HEK293 (cell line): Measurements from ENCODE around the gene MICU2.

Experiments
- CTCF ChIA-PET: fragments of 350-600 bp; formaldehyde crosslinking; extraction: SDS; loops from one replicate; lab custom pipeline; 2021; ENCODE audit warnings: antibody characterized with exemption; lab: Yijun Ruan, JAX
- POLR2A ChIA-PET: fragments of 300-600 bp; formaldehyde crosslinking; extraction: SDS; loops from one replicate; lab custom pipeline; 2020; ENCODE audit warnings: antibody characterized with exemption, inconsistent platforms; lab: Yijun Ruan, JAX
- H3K27ac ChIP-seq: fragments of 200-500 bp; sonication (Bioruptor generic); 2 replicates; pipeline ENCODE4 v1.5.1; 2014; ENCODE audit warnings: low read depth, low read length, control low read depth, inconsistent platforms; ENCODE audit errors: extremely low read depth
- H3K36me3 ChIP-seq, 2 experiments: fragments of 200-500 bp in 1 of 2; sonication (Bioruptor generic) in 1 of 2; 1 replicate in 1 of 2; 2 replicates in 1 of 2; pipeline ENCODE4 v1.5.1; 2014 to 2017; ENCODE audit warnings: inconsistent platforms in 2 of 2, low read length in 2 of 2; ENCODE audit not compliant: control insufficient read depth in 2 of 2, insufficient read depth in 1 of 2
- H3K4me1 ChIP-seq: fragments of 200-500 bp; sonication (Bioruptor generic); 2 replicates; pipeline ENCODE4 v1.5.1; 2014; ENCODE audit warnings: mild to moderate bottlenecking, low read length, inconsistent platforms; ENCODE audit not compliant: control insufficient read depth, insufficient read depth
- H3K4me3 ChIP-seq: 2 replicates; pipeline ENCODE4 v1.5.1; 2011; ENCODE audit warnings: low read depth, mild to moderate bottlenecking, control low read depth, low read length, moderate library complexity
- H3K9me3 ChIP-seq: fragments of 200-500 bp; sonication (Bioruptor generic); 2 replicates; pipeline ENCODE4 v1.5.1; 2014; ENCODE audit warnings: low read depth, low read length, inconsistent platforms; ENCODE audit not compliant: control insufficient read depth, insufficient read depth
- EGR2 ChIP-seq: fragments of 450-650 bp; formaldehyde crosslinking; IDR thresholded peaks from 2 replicates; pipeline ENCODE4 v1.5.1; 2016; ENCODE audit warnings: low read depth, missing biosample characterization, missing genetic modification characterization
- HOXC10 ChIP-seq: sonication (generic); formaldehyde crosslinking; IDR thresholded peaks from 2 replicates; pipeline ENCODE4 v1.8.1; 2023; ENCODE audit warnings: mild to moderate bottlenecking, missing genetic modification reagents
- RBAK ChIP-seq: fragments of 450-650 bp; formaldehyde crosslinking; IDR thresholded peaks from 2 replicates; pipeline ENCODE4 v1.5.1; 2016; ENCODE audit warnings: missing biosample characterization, missing genetic modification characterization
- REPIN1 ChIP-seq: fragments of 450-650 bp; formaldehyde crosslinking; IDR thresholded peaks from 2 replicates; pipeline ENCODE4 v1.5.1; 2017; ENCODE audit warnings: missing biosample characterization, missing genetic modification characterization, low read depth
- YY1 ChIP-seq: fragments of 450-650 bp; formaldehyde crosslinking; IDR thresholded peaks from 2 replicates; pipeline ENCODE4 v1.5.1; 2018; ENCODE audit warnings: missing biosample characterization, missing genetic modification characterization
- ZBTB8A ChIP-seq: fragments of 450-650 bp; formaldehyde crosslinking; IDR thresholded peaks from 2 replicates; pipeline ENCODE4 v1.5.1; 2016; ENCODE audit warnings: missing biosample characterization, missing genetic modification characterization
- ZFP41 ChIP-seq: fragments of 450-650 bp; formaldehyde crosslinking; IDR thresholded peaks from 2 replicates; pipeline ENCODE4 v1.5.1; 2016; ENCODE audit warnings: missing biosample characterization, missing genetic modification characterization, borderline replicate concordance
- ZNF174 ChIP-seq: fragments of 450-650 bp; formaldehyde crosslinking; IDR thresholded peaks from 2 replicates; pipeline ENCODE4 v1.5.0; 2017; ENCODE audit warnings: missing biosample characterization, mild to moderate bottlenecking, missing genetic modification characterization
- ZNF23 ChIP-seq: fragments of 450-650 bp; formaldehyde crosslinking; IDR thresholded peaks from 2 replicates; pipeline ENCODE4 v1.5.1; 2016; ENCODE audit warnings: missing biosample characterization, missing genetic modification characterization, borderline replicate concordance
- ZNF404 ChIP-seq: fragments of 450-650 bp; formaldehyde crosslinking; IDR thresholded peaks from 2 replicates; pipeline ENCODE4 v1.5.1; 2017; ENCODE audit warnings: missing biosample characterization, missing genetic modification characterization
- ZNF416 ChIP-seq: fragments of 450-650 bp; formaldehyde crosslinking; IDR thresholded peaks from 2 replicates; pipeline ENCODE4 v1.5.1; 2016; ENCODE audit warnings: missing biosample characterization, missing genetic modification characterization
- ZNF501 ChIP-seq: fragments of 450-650 bp; formaldehyde crosslinking; IDR thresholded peaks from 2 replicates; pipeline ENCODE4 v1.5.1; 2016; ENCODE audit warnings: missing biosample characterization, missing genetic modification characterization
- ZNF548 ChIP-seq: fragments of 450-650 bp; formaldehyde crosslinking; IDR thresholded peaks from 2 replicates; pipeline ENCODE4 v1.5.1; 2016; ENCODE audit warnings: missing biosample characterization, missing genetic modification characterization
- ZSCAN18 ChIP-seq: fragments of 450-650 bp; formaldehyde crosslinking; IDR thresholded peaks from 2 replicates; pipeline ENCODE4 v1.5.1; 2016; ENCODE audit warnings: missing biosample characterization, missing genetic modification characterization
- TF ChIP-seq, protein P1 (sequence below): fragments of 450-650 bp; formaldehyde crosslinking; IDR thresholded peaks from 2 replicates; pipeline ENCODE4 v1.5.1; 2016; ENCODE audit warnings: missing biosample characterization, missing genetic modification characterization, borderline replicate concordance

MICU2 gene

DNA sequence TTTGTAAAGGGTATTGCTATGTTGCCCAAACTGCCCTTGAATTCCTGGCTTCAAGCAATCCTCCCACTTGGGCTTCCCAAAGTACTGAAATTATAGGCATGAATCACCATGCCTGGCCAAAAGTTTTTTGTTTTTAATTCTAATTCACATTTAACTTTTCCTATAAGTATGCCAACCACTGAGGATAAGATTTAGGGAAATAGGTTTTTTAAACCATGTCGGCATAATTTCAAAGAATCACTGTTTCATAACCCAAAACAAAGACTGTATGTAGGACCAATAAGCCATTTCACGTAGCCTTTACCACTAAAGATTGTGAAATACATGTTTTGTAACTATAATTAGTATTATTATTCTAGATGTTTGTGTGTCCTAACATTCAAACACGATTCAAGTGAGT is 153.0 kb downstream of the MICU2 start (continued):
- TF ChIP-seq, protein P1, sequence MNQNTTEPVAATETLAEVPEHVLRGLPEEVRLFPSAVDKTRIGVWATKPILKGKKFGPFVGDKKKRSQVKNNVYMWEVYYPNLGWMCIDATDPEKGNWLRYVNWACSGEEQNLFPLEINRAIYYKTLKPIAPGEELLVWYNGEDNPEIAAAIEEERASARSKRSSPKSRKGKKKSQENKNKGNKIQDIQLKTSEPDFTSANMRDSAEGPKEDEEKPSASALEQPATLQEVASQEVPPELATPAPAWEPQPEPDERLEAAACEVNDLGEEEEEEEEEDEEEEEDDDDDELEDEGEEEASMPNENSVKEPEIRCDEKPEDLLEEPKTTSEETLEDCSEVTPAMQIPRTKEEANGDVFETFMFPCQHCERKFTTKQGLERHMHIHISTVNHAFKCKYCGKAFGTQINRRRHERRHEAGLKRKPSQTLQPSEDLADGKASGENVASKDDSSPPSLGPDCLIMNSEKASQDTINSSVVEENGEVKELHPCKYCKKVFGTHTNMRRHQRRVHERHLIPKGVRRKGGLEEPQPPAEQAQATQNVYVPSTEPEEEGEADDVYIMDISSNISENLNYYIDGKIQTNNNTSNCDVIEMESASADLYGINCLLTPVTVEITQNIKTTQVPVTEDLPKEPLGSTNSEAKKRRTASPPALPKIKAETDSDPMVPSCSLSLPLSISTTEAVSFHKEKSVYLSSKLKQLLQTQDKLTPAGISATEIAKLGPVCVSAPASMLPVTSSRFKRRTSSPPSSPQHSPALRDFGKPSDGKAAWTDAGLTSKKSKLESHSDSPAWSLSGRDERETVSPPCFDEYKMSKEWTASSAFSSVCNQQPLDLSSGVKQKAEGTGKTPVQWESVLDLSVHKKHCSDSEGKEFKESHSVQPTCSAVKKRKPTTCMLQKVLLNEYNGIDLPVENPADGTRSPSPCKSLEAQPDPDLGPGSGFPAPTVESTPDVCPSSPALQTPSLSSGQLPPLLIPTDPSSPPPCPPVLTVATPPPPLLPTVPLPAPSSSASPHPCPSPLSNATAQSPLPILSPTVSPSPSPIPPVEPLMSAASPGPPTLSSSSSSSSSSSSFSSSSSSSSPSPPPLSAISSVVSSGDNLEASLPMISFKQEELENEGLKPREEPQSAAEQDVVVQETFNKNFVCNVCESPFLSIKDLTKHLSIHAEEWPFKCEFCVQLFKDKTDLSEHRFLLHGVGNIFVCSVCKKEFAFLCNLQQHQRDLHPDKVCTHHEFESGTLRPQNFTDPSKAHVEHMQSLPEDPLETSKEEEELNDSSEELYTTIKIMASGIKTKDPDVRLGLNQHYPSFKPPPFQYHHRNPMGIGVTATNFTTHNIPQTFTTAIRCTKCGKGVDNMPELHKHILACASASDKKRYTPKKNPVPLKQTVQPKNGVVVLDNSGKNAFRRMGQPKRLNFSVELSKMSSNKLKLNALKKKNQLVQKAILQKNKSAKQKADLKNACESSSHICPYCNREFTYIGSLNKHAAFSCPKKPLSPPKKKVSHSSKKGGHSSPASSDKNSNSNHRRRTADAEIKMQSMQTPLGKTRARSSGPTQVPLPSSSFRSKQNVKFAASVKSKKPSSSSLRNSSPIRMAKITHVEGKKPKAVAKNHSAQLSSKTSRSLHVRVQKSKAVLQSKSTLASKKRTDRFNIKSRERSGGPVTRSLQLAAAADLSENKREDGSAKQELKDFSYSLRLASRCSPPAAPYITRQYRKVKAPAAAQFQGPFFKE (tag by site-specific recombination), result no peak

GRCh38 chr13:21446656-21447055 is 157.3 kb downstream of the MICU2 start:
- Histone ChIP-seq H3K27ac (no peak overlapping the region), H3K4me1 (no peaks in the 10 kb centered on the region)
- TF ChIP-seq YY1 (tag by site-specific recombination) (no peak), ZBTB8A (tag by site-specific recombination) (no peak), RBAK (tag by site-specific recombination) (no peak), ZSCAN18 (tag by site-specific recombination) (no peak), HOXC10 (no peak)
- TF ChIP-seq, all 188 proteins: peak for 0
- Histone ChIP-seq H3K9me3 (no peaks in the 10 kb centered on the region), H3K4me3 (no peak overlapping the region), H3K36me3 (no peaks in the 10 kb centered on the region)
- CTCF ChIA-PET, result no interaction called here
- POLR2A ChIA-PET, result no interaction called here

DNA sequence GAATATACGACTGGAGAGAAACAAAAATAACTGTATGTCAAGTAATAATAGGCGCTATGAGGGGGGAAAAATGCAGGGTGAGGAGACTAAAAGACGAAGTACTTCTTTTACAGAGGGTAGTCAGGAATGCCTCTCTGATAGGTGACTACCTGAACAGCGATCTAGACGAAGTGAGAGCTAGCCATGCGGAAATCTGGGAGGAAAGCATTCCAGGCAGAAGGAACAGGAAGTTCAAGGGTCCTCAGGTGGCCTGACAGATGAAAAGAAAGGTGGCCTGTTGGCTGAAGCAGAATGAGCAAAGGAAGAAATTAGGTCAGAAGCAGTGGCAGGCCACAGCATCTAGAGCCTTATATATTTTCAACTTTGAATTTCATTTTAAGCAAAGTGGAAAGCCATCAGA is 158.2 kb downstream of the MICU2 start:
- H3K36me3 ChIP-seq, result no peaks in the 10 kb centered on the region
- TF ChIP-seq ZNF548 (no peak), ZNF416 (no peak), EGR2 (tag by site-specific recombination) (no peak), ZNF23 (tag by site-specific recombination) (no peak), ZFP41 (tag by site-specific recombination) (no peak), ZNF501 (tag by site-specific recombination) (no peak), REPIN1 (tag by site-specific recombination) (no peak), ZNF404 (tag by site-specific recombination) (no peak), ZNF174 (tag by site-specific recombination) (no peak)
- POLR2A ChIA-PET, result no interaction called here

More for the DNA sequence above, 158.2 kb downstream of the MICU2 start:
- CTCF ChIA-PET, result no interaction called here
- Histone ChIP-seq H3K27ac (no peak overlapping the region), H3K4me3 (no peak overlapping the region), H3K4me1 (no peaks in the 10 kb centered on the region), H3K9me3 (no peaks in the 10 kb centered on the region)
